Measurements from ENCODE around the gene PMS2.
"Not testable (repeated sequence)": the region's sequence is repeated elsewhere in the genome, so short reads cannot be mapped to it uniquely, and the experiment has no call there.

Gene PMS2

GRCh38 chr7:6015917-6016652 lies 7.2 kb upstream of the PMS2 start:
- DNase-seq: no peak

- DNase-seq: no peak
These were observed 3.7 kb upstream of the PMS2 start for GRCh38 chr7:6012355-6013104.

GRCh38 chr7:6011541-6011940 lies 2.7 kb upstream of the PMS2 start:
- DNase-seq: no peak

GRCh38 chr7:6010370-6010769 lies 1.5 kb upstream of the PMS2 start:
- not testable (repeated sequence) for DNase-seq

GRCh38 chr7:6007835-6008590 lies 836 bp downstream of the PMS2 start:
- DNase-seq: not testable (repeated sequence)

GRCh38 chr7:6007386-6007785 lies 1.5 kb downstream of the PMS2 start:
- DNase-seq: no peak

GRCh38 chr7:5997210-5997808 lies 11.5 kb downstream of the PMS2 start:
- peak; percentile 30 for DNase-seq

DNA sequence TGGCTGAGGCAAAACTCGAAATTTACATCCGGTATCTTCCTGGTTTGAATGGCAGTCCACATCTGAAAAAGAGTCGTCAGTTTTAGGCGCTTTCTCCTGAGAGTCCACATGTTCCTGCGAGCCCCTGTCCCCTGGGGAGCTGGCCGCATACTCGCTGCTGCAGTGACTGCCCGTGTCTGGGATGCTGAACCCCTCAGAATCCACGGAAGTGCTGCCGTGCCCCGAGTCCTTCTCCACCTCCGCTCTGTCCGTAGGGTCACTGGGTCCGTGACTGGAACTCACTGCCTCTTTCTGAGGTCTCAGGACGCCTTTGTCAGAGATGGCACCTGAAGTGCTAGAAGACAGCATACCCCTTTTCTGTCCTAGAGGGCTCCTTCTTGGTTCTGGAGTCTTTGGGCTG lies 21.8 kb downstream of the PMS2 start:
- DNase-seq: not testable (repeated sequence)

GRCh38 chr7:5979680-5980314 lies 29.1 kb downstream of the PMS2 start:
- DNase-seq: not testable (repeated sequence)

DNA sequence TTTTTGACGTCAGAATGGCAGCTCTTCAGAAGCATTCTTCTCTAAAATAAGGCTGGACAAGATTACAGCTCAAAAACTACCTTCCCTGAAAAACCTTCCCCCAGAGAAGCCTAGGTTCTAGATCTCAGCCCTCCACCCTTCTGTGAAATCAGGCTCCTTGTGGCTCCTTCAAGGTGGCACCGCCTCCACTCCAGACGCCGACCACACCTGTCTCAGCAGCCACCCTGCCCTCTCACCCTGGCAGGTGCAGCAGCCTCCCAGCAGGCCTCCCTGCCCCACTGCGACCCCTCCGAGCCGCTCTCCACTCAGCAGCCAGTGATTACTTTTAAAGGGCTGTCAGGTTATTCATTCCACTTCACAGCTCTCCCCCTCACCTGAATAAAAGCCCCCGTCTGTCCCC lies 35.3 kb downstream of the PMS2 start:
- DNase-seq: not testable (repeated sequence)

- not testable (repeated sequence) for DNase-seq
These were observed 38.4 kb downstream of the PMS2 start, which contains the start of gene RSPH10B for GRCh38 chr7:5970347-5970911. Gene RSPH10B, minus strand, starts transcription at chr7:5970689. Its CDS starts 3,573 bp downstream, at chr7:5967116.

DNA sequence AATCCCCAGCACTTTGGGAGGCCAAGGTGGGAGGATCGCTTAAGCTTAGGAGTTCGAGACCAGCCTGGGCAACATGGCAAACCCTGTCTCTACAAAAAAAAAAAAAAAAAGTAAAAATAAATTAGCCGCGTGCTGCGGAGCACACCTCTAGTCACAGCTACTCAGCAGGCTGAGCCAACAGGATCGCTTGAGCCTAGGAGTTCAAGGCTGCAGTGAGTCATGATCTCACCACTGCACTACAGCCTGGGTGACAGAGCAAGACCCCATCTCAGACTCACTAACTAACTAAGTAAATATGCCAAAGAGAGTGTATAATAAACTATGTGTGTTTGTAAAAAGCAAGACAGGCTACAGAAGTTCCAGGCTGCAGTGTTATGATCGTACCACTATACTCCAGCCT lies 45.0 kb downstream of the PMS2 start:
- DNase-seq: not testable (repeated sequence)

DNA sequence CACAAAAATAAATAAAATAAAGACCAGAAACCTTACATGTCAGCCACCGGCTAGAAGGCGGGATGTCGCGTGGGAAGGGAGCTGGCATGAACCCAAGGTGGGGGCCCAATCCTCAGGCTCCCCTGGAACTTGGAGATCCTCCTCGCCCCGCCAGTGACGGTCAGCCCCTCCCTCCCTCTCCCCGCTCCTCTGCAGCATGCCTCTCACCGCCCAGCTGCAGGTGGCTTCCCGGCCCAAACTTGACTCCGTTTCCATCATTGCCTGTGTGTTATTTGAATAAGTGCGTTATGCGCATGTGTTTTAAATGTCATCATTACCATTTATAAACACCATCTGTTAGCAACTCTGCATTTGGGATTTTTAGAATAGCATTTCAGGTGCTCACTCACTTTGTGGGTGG lies 45.6 kb downstream of the PMS2 start:
- not testable (repeated sequence) for DNase-seq

DNA sequence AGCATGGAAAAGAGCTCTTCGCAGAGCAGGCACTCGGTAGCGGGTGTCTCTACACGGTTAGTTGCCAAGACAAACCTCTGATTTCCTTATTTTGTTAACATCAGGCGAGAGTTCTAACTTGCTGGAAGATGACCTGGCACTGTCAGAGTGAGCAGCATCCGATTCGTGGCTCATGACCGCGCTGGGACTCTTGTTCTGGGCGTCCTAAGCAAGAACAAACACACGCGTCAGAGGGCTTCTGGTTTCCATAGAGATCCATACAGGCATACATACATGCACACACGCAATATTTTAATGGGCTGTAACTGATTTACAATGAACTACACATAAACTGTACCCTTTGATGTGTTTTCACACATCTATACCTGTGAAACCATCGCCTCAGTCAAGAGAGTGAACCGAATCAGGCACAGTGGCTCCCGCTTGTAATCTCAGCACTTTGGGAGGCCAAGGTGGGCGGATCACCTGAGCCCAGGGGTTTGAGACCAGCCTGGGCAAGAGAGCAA lies 73.9 kb downstream of the PMS2 start:
- not testable (repeated sequence) for DNase-seq

GRCh38 chr7:5931905-5932644 lies 76.8 kb downstream of the PMS2 start:
- DNase-seq: not testable (repeated sequence)

GRCh38 chr7:5931250-5931649 lies 77.6 kb downstream of the PMS2 start:
- not testable (repeated sequence) for DNase-seq

GRCh38 chr7:5930290-5930689 lies 78.6 kb downstream of the PMS2 start:
- DNase-seq: not testable (repeated sequence)

DNA sequence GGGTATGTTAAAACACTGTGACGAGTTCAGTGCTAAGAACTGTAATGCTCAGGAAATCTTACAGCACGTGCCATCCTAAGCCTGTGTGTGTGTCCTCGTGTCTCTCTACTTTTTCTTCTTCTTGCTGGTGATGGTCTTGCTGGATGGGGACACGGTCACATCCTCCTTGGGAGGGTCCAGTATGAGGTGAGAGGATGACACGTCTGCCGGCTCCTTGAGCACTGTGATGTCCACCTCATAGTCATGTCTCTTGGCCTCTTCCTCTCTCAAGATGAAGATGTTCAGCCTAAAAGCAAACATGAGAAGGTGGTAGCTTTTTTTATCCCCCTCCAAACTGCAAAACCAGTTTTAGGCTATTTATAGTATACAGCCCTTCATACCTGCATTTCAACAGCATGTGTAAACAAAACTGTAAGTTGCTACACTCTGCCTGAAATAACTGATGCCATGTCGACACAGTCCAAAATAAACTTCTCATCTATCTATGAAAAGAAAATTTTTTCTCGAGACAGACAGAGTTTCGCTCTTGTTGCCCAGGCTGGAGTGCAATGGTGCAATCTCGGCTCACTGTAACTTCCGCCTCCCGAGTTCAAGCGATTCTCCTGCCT lies 82.5 kb downstream of the PMS2 start:
- DNase-seq: not testable (repeated sequence)

- DNase-seq: not testable (repeated sequence)
These were observed 84.2 kb downstream of the PMS2 start for GRCh38 chr7:5924630-5925029.

- not testable (repeated sequence) for DNase-seq
These were observed 84.7 kb downstream of the PMS2 start for GRCh38 chr7:5924180-5924579.
